ENCODE data around the gene CACNA1C. TPM values are rescaled to one million over a fixed set of nuclear protein-coding genes. Genes with fewer than 3 reads are reported as not detected.

CACNA1C gene
- total RNA-seq, 4 donors from 2014 or later: 1.4 to 3.7 (median 2.2) TPM

- 84% methylated on average over 10 of the region's 10 CpGs for WGBS
- Histone ChIP-seq H3K4me3 (no peak overlapping the region), H3K27ac (no peak overlapping the region), H3K9me3 (no peaks in the 10 kb centered on the region), H3K4me1 (peaks cover 13% of the 10 kb centered on the region), H3K36me3 (no peaks in the 10 kb centered on the region), H3K27me3 (peaks cover 3% of the 10 kb centered on the region)
- DNase-seq (ENCODE audit: low spot score in 2 of 2): no peak
- TF ChIP-seq POLR2A (IDR thresholded peaks at IDR 0.05): no peak
- no peak for TF ChIP-seq CTCF (IDR thresholded peaks at IDR 0.05)
- TF ChIP-seq EP300 (IDR thresholded peaks at IDR 0.05): no peak
- no peak for TF ChIP-seq POLR2AphosphoS5 (IDR thresholded peaks at IDR 0.05)
Observed at GRCh38 chr12:2616763-2617162, 564.0 kb downstream of the CACNA1C start.

- no peak overlapping the region for H3K27ac ChIP-seq
- no peaks in the 10 kb centered on the region for H3K9me3 ChIP-seq
- no peak for TF ChIP-seq EP300 (IDR thresholded peaks at IDR 0.05)
- no peak for TF ChIP-seq CTCF (IDR thresholded peaks at IDR 0.05)
- no peak for TF ChIP-seq POLR2AphosphoS5 (IDR thresholded peaks at IDR 0.05)
- TF ChIP-seq POLR2A (IDR thresholded peaks at IDR 0.05): no peak
- peaks cover 13% of the 10 kb centered on the region for H3K4me1 ChIP-seq
- 85% methylated on average over 8 of the region's 8 CpGs for WGBS
- peaks cover 3% of the 10 kb centered on the region for H3K27me3 ChIP-seq
- no peak overlapping the region for H3K4me3 ChIP-seq
- no peak for DNase-seq (ENCODE audit: low spot score in 2 of 2)
- H3K36me3 ChIP-seq: no peaks in the 10 kb centered on the region
Observed at GRCh38 chr12:2617365-2617764, 564.6 kb downstream of the CACNA1C start.

GRCh38 chr12:2618291-2618995 is 565.7 kb downstream of the CACNA1C start:
- TF ChIP-seq CTCF (IDR thresholded peaks at IDR 0.05) (no peak), POLR2AphosphoS5 (IDR thresholded peaks at IDR 0.05) (no peak), POLR2A (IDR thresholded peaks at IDR 0.05) (no peak), EP300 (IDR thresholded peaks at IDR 0.05) (no peak)
- 89% methylated on average over 12 of the region's 12 CpGs for WGBS
- Histone ChIP-seq H3K36me3 (no peaks in the 10 kb centered on the region), H3K9me3 (no peaks in the 10 kb centered on the region), H3K27ac (no peak overlapping the region), H3K4me1 (peaks cover 9% of the 10 kb centered on the region), H3K27me3 (peaks cover 3% of the 10 kb centered on the region), H3K4me3 (no peak overlapping the region)
- DNase-seq (ENCODE audit: low spot score in 2 of 2): no peak

GRCh38 chr12:2619136-2619535 is 566.3 kb downstream of the CACNA1C start:
- no peak overlapping the region for H3K4me3 ChIP-seq
- no peaks in the 10 kb centered on the region for H3K9me3 ChIP-seq
- peaks cover 2% of the 10 kb centered on the region for H3K4me1 ChIP-seq
- 92% methylated on average over 5 of the region's 5 CpGs for WGBS
- H3K27me3 ChIP-seq: peaks cover 3% of the 10 kb centered on the region
- no peak for DNase-seq (ENCODE audit: low spot score in 2 of 2)
- H3K27ac ChIP-seq: no peak overlapping the region
- TF ChIP-seq POLR2A (IDR thresholded peaks at IDR 0.05): no peak
- no peak for TF ChIP-seq CTCF (IDR thresholded peaks at IDR 0.05)
- TF ChIP-seq POLR2AphosphoS5 (IDR thresholded peaks at IDR 0.05): no peak
- no peak for TF ChIP-seq EP300 (IDR thresholded peaks at IDR 0.05)
- H3K36me3 ChIP-seq: no peaks in the 10 kb centered on the region

- no peak for TF ChIP-seq POLR2AphosphoS5 (IDR thresholded peaks at IDR 0.05)
- TF ChIP-seq CTCF (IDR thresholded peaks at IDR 0.05): no peak
- TF ChIP-seq EP300 (IDR thresholded peaks at IDR 0.05): no peak
- TF ChIP-seq POLR2A (IDR thresholded peaks at IDR 0.05): no peak
- Histone ChIP-seq H3K27me3 (no peaks in the 10 kb centered on the region), H3K36me3 (no peaks in the 10 kb centered on the region), H3K4me3 (no peak overlapping the region), H3K4me1 (peaks cover 4% of the 10 kb centered on the region), H3K9me3 (no peaks in the 10 kb centered on the region), H3K27ac (no peak overlapping the region)
- DNase-seq (ENCODE audit: low spot score in 2 of 2): no peak
- WGBS: 88% methylated on average over 6 of the region's 6 CpGs
Observed at GRCh38 chr12:2622460-2622859, 569.7 kb downstream of the CACNA1C start.

Data from suprapubic skin (tissue), 4 donors.